ENCODE results near the gene RINL.
"Not testable (repeated sequence)": the region's sequence is repeated elsewhere in the genome, so short reads cannot be mapped to it uniquely, and the experiment has no call there.

The RINL gene

DNA sequence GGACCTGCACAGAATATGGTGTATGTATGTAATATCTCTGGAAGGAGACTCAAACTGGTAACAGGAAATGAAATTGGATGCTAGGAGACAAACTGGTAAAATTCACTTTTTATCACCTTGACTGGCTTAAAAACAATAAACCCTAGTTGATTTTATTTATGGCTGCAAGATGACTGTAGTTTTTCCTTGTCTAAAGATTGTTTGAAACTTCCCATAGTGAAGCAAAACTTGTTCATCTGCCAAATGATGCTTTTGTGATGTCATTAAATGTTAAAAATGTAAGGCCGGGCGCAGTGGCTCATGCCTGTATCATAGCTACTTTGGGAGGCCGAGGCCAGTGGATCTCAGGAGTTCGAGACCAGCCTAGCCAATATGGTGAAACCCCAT lies 44.0 kb downstream of the RINL start:
- DNase-seq (ENCODE audit: low spot score), result no peak

DNA sequence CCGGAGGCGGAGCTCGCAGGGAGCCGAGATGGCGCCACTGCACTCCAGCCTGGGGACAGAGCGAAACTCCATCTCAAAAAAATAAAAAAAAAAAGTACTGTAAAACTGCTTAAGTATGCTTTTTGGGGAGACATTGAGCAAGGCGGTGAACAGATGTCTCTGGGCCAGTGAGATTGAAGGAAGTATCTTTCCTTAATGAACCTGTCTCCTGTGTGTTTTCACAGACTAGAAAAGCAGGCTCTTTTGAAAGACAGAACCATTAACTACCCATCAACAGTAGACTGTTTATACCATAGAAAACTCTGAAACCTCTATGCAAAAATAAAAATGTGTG lies 45.0 kb downstream of the RINL start:
- no peak for DNase-seq (ENCODE audit: low spot score)

DNA sequence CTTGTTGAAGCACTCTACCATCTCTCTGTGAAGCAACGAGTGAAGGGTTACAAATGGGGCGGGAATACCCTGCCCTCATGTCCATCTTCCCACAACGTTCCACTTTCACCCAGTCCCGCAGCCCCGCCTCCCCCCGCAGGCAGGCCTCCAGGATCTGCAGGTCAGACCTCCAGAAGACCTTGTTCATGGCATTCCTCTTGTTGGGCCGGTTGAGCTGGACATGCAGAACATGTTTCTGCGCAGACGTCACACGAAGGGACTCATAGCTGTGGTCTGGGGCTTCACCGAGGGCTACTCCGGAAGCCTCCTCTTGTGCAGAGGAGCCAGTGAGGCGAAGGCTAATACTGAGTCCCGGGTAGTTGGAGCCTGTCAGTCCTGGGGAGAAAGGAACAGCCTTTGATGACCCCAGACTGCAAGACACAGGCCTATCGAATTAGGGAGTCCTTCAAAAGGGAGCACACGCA lies 46.9 kb downstream of the RINL start:
- DNase-seq (ENCODE audit: low spot score), result no peak

DNA sequence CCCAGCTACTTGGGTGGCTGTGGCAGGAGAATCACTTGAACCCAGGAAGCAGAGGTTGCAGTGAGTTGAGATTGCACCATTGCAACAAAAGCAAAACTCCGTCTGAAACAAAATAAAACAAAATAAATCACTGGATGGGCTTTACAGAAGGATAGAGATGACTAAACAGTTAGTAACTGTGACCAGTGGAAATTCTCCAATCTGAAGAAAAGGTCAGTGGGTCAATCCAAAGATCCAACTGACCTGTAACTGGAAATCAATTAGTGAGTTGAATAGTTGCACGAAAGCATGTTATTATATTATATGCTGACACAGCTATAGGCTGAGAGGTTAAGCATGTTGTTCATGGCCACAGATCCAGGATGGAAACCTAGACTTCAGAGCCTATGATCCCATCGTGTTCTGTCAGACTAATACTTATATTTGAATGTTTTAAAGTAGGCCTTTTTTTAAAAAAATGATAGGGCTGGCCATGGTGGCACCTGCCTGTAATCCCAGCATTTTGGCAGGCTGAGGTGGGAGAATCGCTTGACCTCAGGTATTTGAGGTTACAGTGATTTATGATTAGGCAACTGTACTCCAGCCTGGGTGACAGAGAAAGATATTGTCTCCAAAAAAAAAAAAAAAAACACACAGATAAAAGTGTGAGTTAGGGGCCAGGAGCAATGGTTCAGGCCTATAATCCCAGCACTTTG lies 47.9 kb downstream of the RINL start:
- DNase-seq (ENCODE audit: low spot score), result no peak

DNA sequence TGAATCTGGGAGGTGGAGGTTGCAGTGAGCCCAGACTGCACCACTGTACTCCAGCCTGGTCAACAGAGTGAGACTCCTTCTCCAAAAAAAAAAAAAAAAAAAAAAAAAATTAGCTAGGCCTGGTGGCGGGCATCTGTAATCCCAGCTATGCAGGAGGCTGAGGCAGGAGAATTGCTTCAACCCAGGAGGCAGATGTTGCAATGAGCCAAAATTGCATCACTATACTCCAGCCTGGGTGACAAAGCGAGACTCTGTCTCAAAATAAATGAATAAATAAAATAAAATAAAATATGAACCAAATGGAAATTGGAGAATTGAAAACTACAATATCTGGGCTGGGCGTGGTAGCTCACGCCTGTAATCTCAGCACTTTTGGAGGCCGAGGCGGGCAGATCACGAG lies 48.9 kb downstream of the RINL start:
- not testable (repeated sequence) for DNase-seq (ENCODE audit: low spot score)

DNA sequence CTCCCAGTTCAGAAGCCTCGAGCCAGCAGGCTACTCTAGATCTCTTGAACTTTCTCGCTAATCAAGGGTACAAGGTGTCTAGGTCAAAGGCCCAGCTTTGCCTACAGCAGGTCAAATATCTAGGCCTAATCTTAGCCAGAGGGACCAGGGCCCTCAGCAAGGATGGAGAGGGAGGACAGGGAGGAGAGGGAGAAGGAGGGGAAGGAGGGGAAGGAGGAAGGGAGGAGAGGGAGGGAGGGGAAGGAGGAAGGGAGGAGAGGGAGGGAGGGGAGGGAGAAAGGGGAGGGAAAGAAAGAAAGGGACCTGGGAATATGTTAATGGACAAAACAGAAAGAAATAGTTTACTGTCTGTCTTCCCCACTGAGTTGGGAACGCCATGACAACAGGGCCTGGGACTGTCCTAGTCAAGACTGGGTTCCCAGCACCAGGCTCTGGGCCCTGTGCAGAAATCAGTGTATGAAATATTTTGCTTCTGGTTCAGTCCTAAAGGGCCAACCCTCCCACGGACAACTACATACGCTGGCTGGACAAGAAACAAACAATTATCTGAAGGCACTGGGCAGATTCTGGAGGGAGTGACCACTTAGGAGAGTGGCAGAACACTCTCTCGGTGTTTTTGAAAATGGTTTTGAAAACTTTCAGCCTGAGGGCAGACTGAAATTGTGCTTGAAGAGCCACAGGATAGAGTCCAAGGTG lies 51.1 kb downstream of the RINL start:
- no peak for DNase-seq (ENCODE audit: low spot score)

DNA sequence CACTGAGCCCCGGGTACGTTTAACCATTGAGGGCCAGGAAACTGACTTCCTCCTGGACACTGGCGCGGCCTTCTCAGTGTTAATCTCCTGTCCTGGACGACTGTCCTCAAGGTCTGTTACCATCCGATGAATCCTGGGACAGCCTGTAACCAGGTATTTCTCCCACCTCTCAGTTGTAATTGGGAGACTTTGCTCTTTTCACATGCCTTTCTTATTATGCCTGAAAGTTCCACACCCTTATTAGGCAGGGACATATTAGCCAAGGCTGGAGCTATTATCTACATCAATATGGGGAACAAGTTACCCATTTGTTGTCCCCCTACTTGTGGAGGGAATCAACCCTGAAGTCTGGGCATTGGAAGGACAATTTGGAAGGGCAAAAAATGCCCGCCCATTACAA lies 52.1 kb downstream of the RINL start:
- not testable (repeated sequence) for DNase-seq (ENCODE audit: low spot score)

DNA sequence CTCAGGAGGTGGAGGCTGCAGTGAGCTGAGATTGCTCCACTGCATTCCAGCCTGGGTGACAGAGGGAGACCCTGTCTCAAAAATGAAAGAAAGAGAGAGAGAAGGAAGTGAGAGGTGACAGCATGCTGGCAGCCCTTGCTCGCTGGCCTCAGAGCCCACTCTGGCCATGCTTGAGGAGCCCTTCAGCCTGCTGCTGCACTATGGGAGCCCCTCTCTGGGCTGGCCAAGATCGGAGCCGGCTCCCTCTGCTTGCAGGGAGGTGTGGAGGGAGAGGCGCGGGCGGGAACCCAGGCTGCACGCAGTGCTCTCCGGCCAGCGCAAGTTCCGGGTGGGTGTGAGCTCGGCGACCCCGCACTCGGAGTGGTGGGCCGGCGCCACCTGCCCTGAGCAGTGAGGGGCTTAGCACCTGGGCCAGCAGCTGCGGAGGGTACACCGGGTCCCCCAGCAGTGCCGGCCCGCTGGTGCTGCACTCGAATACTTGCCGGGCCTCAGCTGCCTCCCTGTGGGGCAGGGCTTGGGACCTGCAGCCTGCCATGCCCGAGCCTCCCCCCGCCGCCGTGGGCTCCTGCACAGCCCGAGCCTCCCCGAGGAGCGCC lies 56.7 kb downstream of the RINL start:
- not testable (repeated sequence) for DNase-seq (ENCODE audit: low spot score)

DNA sequence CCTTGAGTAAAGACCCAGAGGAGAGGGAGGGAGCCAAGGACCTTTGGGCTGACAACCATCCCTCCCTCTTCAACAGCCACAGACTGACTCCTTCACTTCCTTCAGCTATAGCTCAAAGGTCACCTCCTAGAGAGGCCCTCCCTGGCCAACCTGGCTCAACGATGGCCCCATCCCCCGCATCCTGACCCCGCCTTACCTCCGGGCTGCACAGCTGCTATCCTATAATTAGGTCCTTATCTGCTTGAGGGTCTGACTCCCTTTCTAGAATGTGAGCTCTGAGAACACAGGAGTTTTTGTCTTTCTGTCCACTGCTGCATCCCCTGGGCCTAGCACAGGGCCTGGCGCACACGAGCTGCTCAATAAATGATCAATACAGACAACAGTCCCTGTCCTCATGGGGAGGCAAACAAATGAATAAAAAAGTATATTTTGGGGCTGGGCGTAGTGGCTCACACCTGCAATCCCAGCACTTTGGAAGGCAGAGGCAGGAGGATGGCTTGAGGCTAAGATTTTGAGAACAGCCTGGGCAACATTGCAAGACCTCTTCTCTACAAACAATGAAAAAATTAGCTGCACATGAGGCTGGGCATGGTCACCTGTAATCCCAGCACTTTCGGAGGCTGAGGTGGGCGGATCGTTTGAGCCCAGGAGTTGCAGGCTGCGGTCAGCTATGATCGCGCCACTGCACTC lies 58.7 kb downstream of the RINL start:
- DNase-seq (ENCODE audit: low spot score), result no peak
